ENCODE data around the gene ELP4. TPM values are rescaled to one million over a fixed set of nuclear protein-coding genes. Genes with fewer than 3 reads are reported as not detected.

ELP4 gene
- total RNA-seq = 30.8 and 31.3 TPM in 2 replicates
- total RNA-seq (2013) = 35.9 TPM
- 7.1 and 9.1 TPM in 2 replicates for polyA plus RNA-seq
- polyA minus RNA-seq = 21.3 TPM in 2 replicates

DNA sequence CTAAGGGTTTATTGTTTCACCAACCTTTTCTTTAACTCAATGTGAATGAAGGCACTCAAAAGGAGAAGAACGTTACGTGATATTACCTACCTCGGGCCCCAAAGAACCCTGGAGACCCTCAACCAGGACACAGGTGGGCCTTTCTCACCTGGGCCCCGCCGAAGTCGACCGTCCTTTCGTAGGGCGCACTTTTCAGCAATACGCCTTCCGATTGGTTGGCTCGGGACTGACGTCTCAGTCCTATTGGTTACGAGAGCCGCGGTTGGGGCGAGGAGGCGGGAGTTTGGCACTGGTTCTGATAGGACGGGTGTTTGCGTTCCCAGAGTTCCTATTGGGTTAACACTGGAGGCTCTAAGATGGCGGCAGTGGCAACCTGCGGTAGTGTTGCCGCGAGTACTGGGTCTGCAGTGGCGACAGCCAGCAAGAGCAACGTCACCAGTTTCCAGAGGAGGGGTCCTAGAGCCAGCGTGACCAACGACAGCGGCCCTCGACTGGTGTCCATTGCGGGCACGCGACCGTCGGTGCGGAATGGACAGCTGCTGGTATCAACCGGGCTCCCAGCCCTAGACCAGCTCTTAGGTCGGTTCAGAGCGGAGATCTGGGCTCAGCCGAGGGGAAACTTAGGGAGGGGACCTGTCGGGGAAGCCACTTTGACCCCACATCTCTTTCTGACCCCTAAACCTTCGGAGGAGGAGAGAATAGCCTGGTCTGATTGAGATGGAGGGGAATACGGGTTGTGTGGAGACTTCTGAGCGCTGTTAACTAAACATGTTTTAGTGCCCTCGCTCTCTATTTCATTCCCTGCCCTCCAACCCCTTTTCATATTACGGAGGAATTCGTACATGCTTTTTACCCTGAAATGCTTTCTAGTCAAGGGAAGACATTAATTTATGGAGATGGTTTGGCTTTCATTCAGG is at the start of gene ELP4, which contains the start of gene IMMP1L:
Gene ELP4, plus strand, starts transcription at position 339 of the 917 bp plus-strand sequence. Its CDS starts 18 bp downstream, at position 357.
Gene IMMP1L, minus strand, starts transcription at position 194 of the 917 bp plus-strand sequence. CDS start 46,346 bp downstream, outside the sequence.
- ChIA-PET POLR2A (no interaction called here), CTCF (no interaction called here)
- Histone ChIP-seq H3K9me3 (ENCODE audit: control extremely low read depth in 1 of 3, control insufficient read depth in 2 of 3, insufficient read depth in 1 of 3, low read length in 2 of 3) (no peaks in the 10 kb centered on the region), H2AFZ (ENCODE audit: insufficient read depth, low read depth, low read length, poor library complexity, severe bottlenecking) (peak within 1 kb of the TSS; percentile 90), H4K20me1 (ENCODE audit: control insufficient read depth, insufficient read depth, low read length, poor library complexity, severe bottlenecking) (no peaks in the 10 kb centered on the region), H3K36me3 (replicated peaks in 1 of 2; ENCODE audit: control extremely low read depth in 1 of 2, control insufficient read depth in 1 of 2, extremely low read depth in 1 of 2, insufficient read depth in 2 of 2, low read length in 1 of 2) (peaks cover 0 to 3% of the 10 kb centered on the region in 2 experiments), H3K4me1 (ENCODE audit: control insufficient read depth in 2 of 2, insufficient read depth in 2 of 2, low read length in 2 of 2) (peaks cover 6 to 19% of the 10 kb centered on the region in 2 donors), H3K79me2 (ENCODE audit: control insufficient read depth, insufficient read depth, low read length) (peaks cover 67% of the 10 kb centered on the region), H3K9ac (ENCODE audit: low read length) (peak within 1 kb of the TSS; percentile 99), H3K4me3 (ENCODE audit: control extremely low read depth in 1 of 5, extremely low read depth in 1 of 5, insufficient read depth in 1 of 5, low read depth in 2 of 5, low read length in 4 of 5) (peak within 1 kb of the TSS; percentile 82 to 100 (median 92)), H3K27ac (ENCODE audit: low read length in 2 of 2) (peak within 1 kb of the TSS; percentile 89 to 91), H3K4me2 (replicated peaks; ENCODE audit: low read depth, low read length, poor library complexity, severe bottlenecking) (peak within 1 kb of the TSS; percentile 84), H3K27me3 (replicated peaks in 1 of 4; ENCODE audit: control extremely low read depth in 1 of 4, control insufficient read depth in 3 of 4, insufficient read depth in 4 of 4, low read length in 3 of 4) (no peaks in the 10 kb centered on the region)
- peak within 1 kb of the TSS; percentile 91 for H3K27ac Mint-ChIP-seq
- peak within 1 kb of the TSS; percentile 91 for H3K4me3 Mint-ChIP-seq
- peak; percentile 99 for ATAC-seq (ENCODE audit: low read depth)
- H3K4me1 Mint-ChIP-seq = peaks cover 38% of the 10 kb centered on the region
- no peaks in the 10 kb centered on the region for H3K9me3 Mint-ChIP-seq (ENCODE audit: insufficient read depth)
- DNase-seq = peak; percentile 97
- TF ChIP-seq EZH2 (IDR thresholded peaks at IDR 0.05; ENCODE audit: borderline replicate concordance, insufficient read depth, low read depth, low read length, poor library complexity, severe bottlenecking) (no peak), CTCF (IDR thresholded peaks at IDR 0.05) (no peak)
- H3K27me3 Mint-ChIP-seq = no peaks in the 10 kb centered on the region
- under 1% methylated on average over 40 of the region's 47 CpGs for WGBS (ENCODE audit: insufficient coverage)
- intact Hi-C loops (cut with micrococcal nuclease) = loop anchor here (1.0 to 10.0 kb wide), 3 partner anchors 140 to 1383 kb away; partner anchors contain the start of genes DCDC1, DNAJC24, EIF3M and QSER1

DNA sequence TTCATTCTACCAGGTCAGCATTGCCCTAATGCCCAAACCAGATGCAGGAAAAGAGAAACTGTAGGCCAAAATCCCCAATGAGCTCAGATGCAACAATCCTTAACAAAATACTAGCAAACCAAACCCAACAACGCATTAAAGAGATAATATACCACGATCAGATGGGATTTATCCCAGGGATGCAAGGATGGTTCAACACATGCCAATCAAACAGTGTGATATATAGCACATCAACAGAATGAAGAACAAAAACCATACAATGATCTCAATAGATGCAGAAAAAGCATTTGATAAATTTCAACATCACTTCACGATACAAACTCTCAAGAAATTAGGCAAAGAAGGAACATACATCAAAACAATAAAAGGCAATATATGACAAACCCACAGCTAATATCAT is 45.1 kb upstream of the ELP4 start:
- Histone ChIP-seq H3K4me1 (ENCODE audit: control insufficient read depth in 2 of 2, insufficient read depth in 2 of 2, low read length in 2 of 2) (no peaks in the 10 kb centered on the region), H3K79me2 (ENCODE audit: control insufficient read depth, insufficient read depth, low read length) (no peaks in the 10 kb centered on the region), H3K27ac (ENCODE audit: low read length in 2 of 2) (no peak overlapping the region), H3K4me3 (ENCODE audit: control extremely low read depth in 1 of 5, extremely low read depth in 1 of 5, insufficient read depth in 1 of 5, low read depth in 2 of 5, low read length in 4 of 5) (no peak overlapping the region), H4K20me1 (ENCODE audit: control insufficient read depth, insufficient read depth, low read length, poor library complexity, severe bottlenecking) (no peaks in the 10 kb centered on the region), H3K27me3 (replicated peaks in 1 of 4; ENCODE audit: control extremely low read depth in 1 of 4, control insufficient read depth in 3 of 4, insufficient read depth in 4 of 4, low read length in 3 of 4) (no peaks in the 10 kb centered on the region), H3K9me3 (ENCODE audit: control extremely low read depth in 1 of 3, control insufficient read depth in 2 of 3, insufficient read depth in 1 of 3, low read length in 2 of 3) (peaks cover 0 to 10% (median 7%) of the 10 kb centered on the region in 3 donors), H3K36me3 (replicated peaks in 1 of 2; ENCODE audit: control extremely low read depth in 1 of 2, control insufficient read depth in 1 of 2, extremely low read depth in 1 of 2, insufficient read depth in 2 of 2, low read length in 1 of 2) (peaks cover 0 to 2% of the 10 kb centered on the region in 2 experiments), H2AFZ (ENCODE audit: insufficient read depth, low read depth, low read length, poor library complexity, severe bottlenecking) (no peak overlapping the region), H3K9ac (ENCODE audit: low read length) (no peak overlapping the region), H3K4me2 (replicated peaks; ENCODE audit: low read depth, low read length, poor library complexity, severe bottlenecking) (no peak overlapping the region)
- DNase-seq (no peak), ATAC-seq (ENCODE audit: low read depth) (no peak)
- CTCF ChIA-PET = no interaction called here
- no peaks in the 10 kb centered on the region for H3K27me3 Mint-ChIP-seq
- WGBS (ENCODE audit: insufficient coverage) = 100% methylated on average over 1 of the region's 3 CpGs
- H3K9me3 Mint-ChIP-seq (ENCODE audit: insufficient read depth) = peaks cover 7% of the 10 kb centered on the region
- TF ChIP-seq EZH2 (IDR thresholded peaks at IDR 0.05; ENCODE audit: borderline replicate concordance, insufficient read depth, low read depth, low read length, poor library complexity, severe bottlenecking) (no peak), CTCF (IDR thresholded peaks at IDR 0.05) (no peak)
- intact Hi-C loops (cut with micrococcal nuclease) = no loop called here
- H3K4me3 Mint-ChIP-seq = no peak overlapping the region
- no peak overlapping the region for H3K27ac Mint-ChIP-seq
- H3K4me1 Mint-ChIP-seq = no peaks in the 10 kb centered on the region
- POLR2A ChIA-PET = no interaction called here

Measured in B cell (primary cell).